ENCODE results near the gene TBL1X.

- TF ChIP-seq CTCF (conservative IDR thresholded peaks at IDR 0.05; ENCODE audit: low read depth, low read length) (no peak), RAD21 (IDR thresholded peaks at IDR 0.05; ENCODE audit: low read length) (no peak), MAFK (IDR thresholded peaks at IDR 0.05; ENCODE audit: low read depth, low read length) (no peak), POLR2A (IDR thresholded peaks at IDR 0.05; ENCODE audit: low read depth, low read length) (no peak), CEBPB (IDR thresholded peaks at IDR 0.05; ENCODE audit: low read depth, low read length) (no peak), CHD1 (IDR thresholded peaks at IDR 0.05; ENCODE audit: low read depth, low read length) (no peak), SMC3 (IDR thresholded peaks at IDR 0.05; ENCODE audit: low read depth, low read length) (no peak), USF2 (IDR thresholded peaks at IDR 0.05; ENCODE audit: low read depth, low read length) (no peak), FOS (IDR thresholded peaks at IDR 0.05; ENCODE audit: low read depth, low read length) (no peak)
Observed at GRCh38 chrX:9703406-9703805, 238.5 kb downstream of the TBL1X start.

Measured in IMR-90 (cell line).